A673 (cell line): ENCODE results near the gene MAGI1. TPM values are rescaled to one million over a fixed set of nuclear protein-coding genes. Genes with fewer than 3 reads are reported as not detected.

ENCODE experiments used
- BruUV-seq: library from RNA; stranded (reverse); fragments of 400-500 nt; replicated peaks from 2 replicates; lab custom pipeline; 2021; lab: Mats Ljungman, UMichigan
- CTCF ChIA-PET: fragments of 300-600 bp; sonication (Branson Sonifier 250); formaldehyde crosslinking; loops from one replicate; lab custom pipeline; 2022; ENCODE audit warnings: antibody characterized with exemption; lab: Charles Lee
- POLR2A ChIA-PET: fragments of 300-600 bp; sonication (Branson Sonifier 250); formaldehyde crosslinking; loops from one replicate; lab custom pipeline; 2022; ENCODE audit warnings: antibody characterized with exemption; ENCODE audit not compliant: low non-redundant PET; lab: Charles Lee
- DNase-seq: peaks from one replicate; pipeline ENCODE4 v3.0.0-alpha.2; 2015; ENCODE audit warnings: low spot score
- H3K27ac ChIP-seq: fragments of 200-600 bp; sonication (generic); 2 replicates; pipeline ENCODE4 v1.5.1; 2016; ENCODE audit warnings: mixed run types, low read depth, mild to moderate bottlenecking, mixed read lengths, antibody characterized with exemption, low read length; ENCODE audit not compliant: poor library complexity, severe bottlenecking
- H3K27me3 ChIP-seq: fragments of 200-600 bp; sonication (generic); replicated peaks from 2 replicates; pipeline ENCODE4 v1.6.1; 2017; ENCODE audit warnings: mixed run types, low read depth, mild to moderate bottlenecking, mixed read lengths, antibody characterized with exemption, low read length; ENCODE audit not compliant: insufficient read depth, poor library complexity
- H3K36me3 ChIP-seq: fragments of 200-600 bp; sonication (generic); 2 replicates; pipeline ENCODE4 v1.6.1; 2016; ENCODE audit warnings: mixed run types, mild to moderate bottlenecking, mixed read lengths, antibody characterized with exemption, low read length; ENCODE audit not compliant: insufficient read depth, poor library complexity, severe bottlenecking
- H3K4me1 ChIP-seq: fragments of 200-600 bp; sonication (generic); 2 replicates; pipeline ENCODE4 v1.6.1; 2017; ENCODE audit warnings: mixed run types, mild to moderate bottlenecking, mixed read lengths, antibody characterized with exemption, low read length; ENCODE audit not compliant: insufficient read depth, poor library complexity, severe bottlenecking
- H3K4me3 ChIP-seq: fragments of 200-600 bp; sonication (generic); 2 replicates; pipeline ENCODE4 v1.5.1; 2016; ENCODE audit warnings: low read depth, mixed run types, mild to moderate bottlenecking, mixed read lengths, low read length; ENCODE audit not compliant: poor library complexity, severe bottlenecking
- H3K9me3 ChIP-seq: fragments of 200-600 bp; sonication (generic); 2 replicates; pipeline ENCODE4 v1.6.1; 2016; ENCODE audit warnings: mixed run types, low read depth, mild to moderate bottlenecking, mixed read lengths, antibody characterized with exemption, low read length; ENCODE audit not compliant: poor library complexity, severe bottlenecking
- CTCF ChIP-seq: fragments of 300-800, 200-600 bp; sonication (generic); conservative IDR thresholded peaks from 2 replicates; pipeline ENCODE4 v1.5.1; 2017; ENCODE audit warnings: low read depth, mild to moderate bottlenecking, antibody characterized with exemption, low read length, moderate library complexity, mixed read lengths
- EZH2 ChIP-seq: fragments of 200-600 bp; sonication (generic); IDR thresholded peaks from 2 replicates; pipeline ENCODE4 v1.6.1; 2017; ENCODE audit warnings: borderline replicate concordance, low read depth, mild to moderate bottlenecking, mixed read lengths, antibody characterized with exemption, low read length; ENCODE audit not compliant: poor library complexity, severe bottlenecking
- intact Hi-C: fragments of 100-400 bp; cut with micrococcal nuclease; formaldehyde crosslinking; loops from one replicate; pipeline ENCODE4 v1.10.0; 2022; ENCODE audit not compliant: unreplicated experiment
- total RNA-seq: library from RNA; stranded (reverse); gene quantifications from 2 replicates; pipeline ENCODE4 v1.2.3, GENCODE V29; 2021

Gene MAGI1
- total RNA-seq, 1 experiment from 2014 or later = 30.5 TPM

GRCh38 chr3:65808824-65809223 is 229.9 kb downstream of the MAGI1 start:
- Histone ChIP-seq H3K27me3 (no peaks in the 10 kb centered on the region), H3K4me1 (peaks cover 33% of the 10 kb centered on the region), H3K4me3 (no peak overlapping the region), H3K27ac (no peak overlapping the region), H3K9me3 (no peaks in the 10 kb centered on the region), H3K36me3 (no peaks in the 10 kb centered on the region)
- DNase-seq = no peak
- POLR2A ChIA-PET = no interaction called here
- CTCF ChIA-PET = no interaction called here
- TF ChIP-seq EZH2 (no peak), CTCF (no peak)
- intact Hi-C loops = no loop called here
- BruUV-seq = no TSS peak

GRCh38 chr3:65808407-65808806 is 230.3 kb downstream of the MAGI1 start:
- POLR2A ChIA-PET = no interaction called here

GRCh38 chr3:65807225-65807624 is 231.5 kb downstream of the MAGI1 start:
- Histone ChIP-seq H3K36me3 (no peaks in the 10 kb centered on the region), H3K9me3 (no peaks in the 10 kb centered on the region), H3K27me3 (no peaks in the 10 kb centered on the region), H3K4me1 (peaks cover 22% of the 10 kb centered on the region), H3K27ac (no peak overlapping the region), H3K4me3 (no peak overlapping the region)
- DNase-seq = no peak
- ChIA-PET CTCF (no interaction called here), POLR2A (no interaction called here)
- intact Hi-C loops = no loop called here
- BruUV-seq = no TSS peak
- no peak for TF ChIP-seq CTCF
- TF ChIP-seq EZH2 = no peak

More at GRCh38 chr3:65808407-65808806, 230.3 kb downstream of the MAGI1 start:
- intact Hi-C loops = no loop called here
- TF ChIP-seq EZH2 (no peak), CTCF (no peak)
- H3K27ac ChIP-seq = no peak overlapping the region
- no peaks in the 10 kb centered on the region for H3K27me3 ChIP-seq
- H3K4me3 ChIP-seq = no peak overlapping the region
- DNase-seq = no peak
- peaks cover 29% of the 10 kb centered on the region for H3K4me1 ChIP-seq
- CTCF ChIA-PET = no interaction called here
- H3K9me3 ChIP-seq = no peaks in the 10 kb centered on the region
- no TSS peak for BruUV-seq
- H3K36me3 ChIP-seq = no peaks in the 10 kb centered on the region
